Activated T-cell treated with anti-CD3 and anti-CD28 coated beads, Interleukin-2, amount 50 U/mL, for 72 hours (primary cell): ENCODE data around the gene IRS2. TPM values are rescaled to one million over a fixed set of nuclear protein-coding genes. Genes with fewer than 3 reads are reported as not detected.

Experiments used
- ATAC-seq, 2 donors: fragments of 150-1000 bp; cut with Tn5 transposase; replicated peaks in 1 of 2; 2 replicates each; pipeline ENCODE4 v1.10.0; 2021; ENCODE audit warnings: moderate library complexity in 2 of 2, mild to moderate bottlenecking in 1 of 2
- DNase-seq, 2 donors: peaks; one replicate each; pipeline ENCODE4 v3.0.0; 2021 to 2022; ENCODE audit warnings: mixed read lengths in 1 of 2
- H3K27ac Mint-ChIP-seq: one replicate; pipeline ENCODE4 v1.8.0; 2022; ENCODE audit warnings: mild to moderate bottlenecking, moderate library complexity, mixed read lengths
- H3K27me3 Mint-ChIP-seq: one replicate; pipeline ENCODE4 v1.8.0; 2022; ENCODE audit warnings: low read depth, mixed read lengths
- H3K36me3 Mint-ChIP-seq, 2 donors: one replicate each; pipeline ENCODE4 v1.8.0; 2022; ENCODE audit warnings: mixed read lengths in 2 of 2, mild to moderate bottlenecking in 1 of 2; ENCODE audit not compliant: insufficient read depth in 2 of 2
- H3K4me1 Mint-ChIP-seq: one replicate; pipeline ENCODE4 v1.8.0; 2022; ENCODE audit warnings: low read depth, mixed read lengths
- H3K4me3 Mint-ChIP-seq, 2 donors: one replicate each; pipeline ENCODE4 v1.8.0; 2022; ENCODE audit warnings: mild to moderate bottlenecking in 2 of 2, mixed read lengths in 2 of 2, moderate library complexity in 2 of 2
- H3K9me3 Mint-ChIP-seq, 2 donors: one replicate each; pipeline ENCODE4 v1.8.0; 2022; ENCODE audit warnings: mixed read lengths in 2 of 2
- total RNA-seq, 2 donors: library from RNA; stranded (reverse); gene quantifications; one replicate each; pipeline ENCODE4 v1.2.3, GENCODE V29; 2022

The IRS2 gene
- total RNA-seq, 2 donors from 2014 or later, result 5.4 to 5.6 TPM

DNA sequence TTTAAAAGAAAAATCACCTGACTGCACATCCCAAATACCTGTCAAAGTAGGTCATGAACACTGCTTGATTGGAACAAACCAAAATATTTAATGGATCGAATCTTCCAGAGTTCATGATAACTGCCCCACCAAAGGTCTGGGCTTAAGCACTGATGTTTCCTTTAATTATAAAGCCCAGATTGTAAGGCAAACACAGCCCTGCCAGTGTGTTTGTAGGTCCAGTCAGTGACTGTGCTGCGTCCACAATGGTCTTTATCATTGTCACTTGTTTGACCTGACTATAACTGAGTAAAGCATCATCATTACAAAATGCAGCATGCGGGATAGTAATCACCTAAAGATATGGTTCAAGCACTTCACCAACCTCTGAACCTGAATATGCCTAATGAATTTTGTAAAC, 63.3 kb downstream of the IRS2 start:
- ATAC-seq, result no peak
- H3K27ac Mint-ChIP-seq, result no peak overlapping the region
- no peak for DNase-seq
- no peak overlapping the region for H3K4me3 Mint-ChIP-seq
- peaks cover 22% of the 10 kb centered on the region for H3K27me3 Mint-ChIP-seq
- no peaks in the 10 kb centered on the region for H3K36me3 Mint-ChIP-seq
- H3K4me1 Mint-ChIP-seq, result no peaks in the 10 kb centered on the region
- no peaks in the 10 kb centered on the region for H3K9me3 Mint-ChIP-seq

DNA sequence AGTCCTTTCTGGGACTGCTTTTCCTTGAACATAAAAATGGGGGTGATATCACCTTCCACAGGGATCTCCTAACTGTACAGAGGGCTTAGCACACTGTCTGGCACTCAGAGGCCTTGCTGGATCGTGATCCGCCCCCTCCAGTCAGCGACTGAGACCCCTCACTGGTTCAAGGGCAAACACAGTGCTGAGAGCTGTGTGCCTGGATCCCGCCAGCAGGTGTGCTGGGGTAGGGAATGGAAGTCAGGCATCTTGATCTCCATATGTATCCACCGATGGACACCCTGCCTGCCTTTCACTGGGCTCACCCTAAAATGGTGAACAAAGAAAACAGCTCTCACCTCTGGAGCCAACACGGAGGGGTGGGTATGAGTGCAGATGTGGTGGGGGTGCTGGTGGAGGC, 64.3 kb downstream of the IRS2 start:
- Mint-ChIP-seq H3K36me3 (no peaks in the 10 kb centered on the region), H3K4me3 (no peak overlapping the region)
- no peak for ATAC-seq

DNA sequence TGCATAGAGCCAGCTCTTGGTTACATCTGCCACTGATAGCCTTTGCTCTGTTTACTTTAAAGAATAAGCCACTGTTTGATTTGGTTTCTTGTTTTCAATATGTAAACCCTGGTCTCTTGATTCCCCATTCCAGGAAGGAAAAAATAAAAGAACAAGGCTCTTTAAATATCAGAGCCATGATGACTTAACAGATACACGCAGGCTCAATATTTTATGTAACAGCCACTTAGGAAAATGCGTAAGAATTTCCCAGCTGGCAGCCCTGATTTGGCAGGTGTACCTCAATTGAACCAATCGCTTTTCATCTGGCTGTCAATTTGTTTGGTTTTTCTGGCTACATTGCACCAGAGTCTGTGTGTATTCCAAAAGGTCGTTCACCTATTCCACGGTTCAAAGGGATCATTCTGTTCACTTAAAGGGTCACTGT, 65.6 kb downstream of the IRS2 start:
- DNase-seq (no peak), ATAC-seq (no peak)
- no peak overlapping the region for H3K4me3 Mint-ChIP-seq
- H3K27me3 Mint-ChIP-seq, result peaks cover 22% of the 10 kb centered on the region
- H3K27ac Mint-ChIP-seq, result no peak overlapping the region
- H3K4me1 Mint-ChIP-seq, result no peaks in the 10 kb centered on the region
- H3K9me3 Mint-ChIP-seq, result no peaks in the 10 kb centered on the region
- no peaks in the 10 kb centered on the region for H3K36me3 Mint-ChIP-seq

More for the DNA sequence above, 64.3 kb downstream of the IRS2 start:
- H3K9me3 Mint-ChIP-seq, result no peaks in the 10 kb centered on the region
- peaks cover 22% of the 10 kb centered on the region for H3K27me3 Mint-ChIP-seq
- DNase-seq, result no peak
- H3K27ac Mint-ChIP-seq, result no peak overlapping the region
- no peaks in the 10 kb centered on the region for H3K4me1 Mint-ChIP-seq

DNA sequence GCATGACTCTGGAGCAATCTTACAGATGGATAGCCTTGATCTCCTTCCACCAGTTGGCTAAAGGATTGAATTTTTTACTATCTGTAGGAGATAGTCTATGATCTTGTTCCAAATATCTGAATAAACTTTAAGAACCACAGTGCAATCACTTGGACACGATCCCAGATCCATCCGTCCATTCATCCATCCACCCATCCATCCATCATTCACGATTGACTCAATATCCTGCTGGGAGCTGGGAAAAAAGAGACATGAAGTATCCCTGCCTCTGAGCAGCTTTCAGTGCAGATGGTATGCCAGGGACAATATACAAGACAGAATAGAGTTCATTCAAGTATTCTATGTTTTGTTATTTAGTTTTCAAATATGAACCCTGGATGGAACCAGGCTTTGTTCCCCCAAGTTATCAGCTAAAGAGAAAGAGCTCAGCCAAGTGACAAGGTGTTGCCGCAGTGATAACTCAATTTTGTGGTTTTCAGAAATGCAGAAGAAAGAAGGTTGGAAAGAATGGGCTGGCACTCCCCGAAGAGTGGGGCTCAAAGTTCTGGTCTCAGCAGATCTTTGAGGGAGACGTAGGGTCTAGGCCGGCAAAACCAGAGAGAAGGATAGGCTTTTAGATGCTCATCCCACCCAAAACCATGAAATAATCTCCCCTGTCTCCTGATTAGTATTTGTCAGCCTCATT, 66.3 kb downstream of the IRS2 start:
- Mint-ChIP-seq H3K9me3 (no peaks in the 10 kb centered on the region), H3K27me3 (peaks cover 16% of the 10 kb centered on the region), H3K27ac (no peak overlapping the region), H3K36me3 (no peaks in the 10 kb centered on the region), H3K4me1 (no peaks in the 10 kb centered on the region), H3K4me3 (no peak overlapping the region)
- DNase-seq (no peak), ATAC-seq (no peak)

DNA sequence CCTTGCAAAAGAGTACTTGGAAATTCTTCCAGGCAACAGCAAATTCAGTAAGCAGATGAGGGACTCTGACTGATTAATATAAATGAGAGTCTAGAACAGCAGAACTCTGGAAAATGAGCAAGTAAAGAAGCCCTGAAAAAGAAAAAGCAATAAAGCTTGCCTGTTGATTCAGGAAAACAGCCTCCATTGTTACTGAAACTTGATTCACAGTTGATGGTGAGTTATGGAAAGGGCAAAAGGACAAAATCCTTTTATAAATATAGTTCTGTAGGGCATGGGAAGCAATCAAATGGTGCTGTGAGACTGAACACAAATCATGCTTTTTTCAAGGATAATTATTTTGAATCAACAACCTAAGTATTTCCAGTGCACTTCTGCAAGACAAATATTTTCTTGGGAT, 67.7 kb downstream of the IRS2 start:
- Mint-ChIP-seq H3K36me3 (no peaks in the 10 kb centered on the region), H3K27ac (no peak overlapping the region), H3K4me3 (no peak overlapping the region), H3K9me3 (no peaks in the 10 kb centered on the region), H3K4me1 (no peaks in the 10 kb centered on the region), H3K27me3 (peaks cover 19% of the 10 kb centered on the region)
- ATAC-seq (no peak), DNase-seq (no peak)

DNA sequence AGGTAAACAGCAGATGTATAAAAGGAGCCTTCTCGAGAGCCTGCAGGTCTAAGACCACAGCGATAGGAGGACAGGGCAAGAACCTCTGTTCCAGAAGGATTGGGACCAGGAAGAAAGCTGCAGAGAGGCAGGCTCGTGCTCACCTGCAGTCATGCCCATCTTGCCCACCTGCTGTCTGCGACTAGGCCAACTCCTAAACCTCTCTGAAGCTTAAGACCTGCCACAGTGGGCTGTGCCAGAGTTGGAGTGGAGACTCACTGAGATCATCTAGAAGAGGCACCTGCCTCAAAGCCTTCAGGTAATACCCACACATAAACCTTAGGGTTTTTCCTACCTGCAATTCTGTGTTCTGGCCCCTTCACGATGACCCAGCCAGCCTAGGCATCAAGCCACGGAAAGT, 68.7 kb downstream of the IRS2 start:
- no peaks in the 10 kb centered on the region for H3K36me3 Mint-ChIP-seq
- H3K4me3 Mint-ChIP-seq, result no peak overlapping the region
- no peaks in the 10 kb centered on the region for H3K9me3 Mint-ChIP-seq
- H3K27me3 Mint-ChIP-seq, result peaks cover 19% of the 10 kb centered on the region
- H3K27ac Mint-ChIP-seq, result no peak overlapping the region
- no peak for DNase-seq
- ATAC-seq, result no peak
- no peaks in the 10 kb centered on the region for H3K4me1 Mint-ChIP-seq

DNA sequence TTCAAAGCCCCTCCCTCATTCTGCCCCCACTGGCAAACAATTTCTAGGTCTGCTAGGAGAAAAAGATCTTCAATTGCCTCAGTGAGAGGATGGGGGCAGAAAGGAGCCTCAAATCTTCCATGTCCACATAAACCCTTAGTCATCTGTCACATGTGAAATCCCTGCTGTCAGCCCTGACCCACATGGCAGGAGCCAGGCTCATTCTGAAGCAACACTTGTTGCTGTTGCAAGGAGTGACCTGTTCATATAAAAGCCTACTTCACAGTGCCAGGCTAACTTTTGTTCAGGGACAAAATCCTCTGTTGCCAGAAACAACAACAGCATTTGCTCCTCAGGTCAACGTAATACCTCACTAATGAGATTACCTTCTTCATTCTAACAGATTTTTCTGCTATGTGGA, 70.5 kb downstream of the IRS2 start:
- no peaks in the 10 kb centered on the region for H3K4me1 Mint-ChIP-seq
- ATAC-seq (no peak), DNase-seq (no peak)
- no peak overlapping the region for H3K27ac Mint-ChIP-seq
- no peaks in the 10 kb centered on the region for H3K9me3 Mint-ChIP-seq
- H3K27me3 Mint-ChIP-seq, result peaks cover 18% of the 10 kb centered on the region
- H3K36me3 Mint-ChIP-seq, result no peaks in the 10 kb centered on the region
- no peak overlapping the region for H3K4me3 Mint-ChIP-seq

DNA sequence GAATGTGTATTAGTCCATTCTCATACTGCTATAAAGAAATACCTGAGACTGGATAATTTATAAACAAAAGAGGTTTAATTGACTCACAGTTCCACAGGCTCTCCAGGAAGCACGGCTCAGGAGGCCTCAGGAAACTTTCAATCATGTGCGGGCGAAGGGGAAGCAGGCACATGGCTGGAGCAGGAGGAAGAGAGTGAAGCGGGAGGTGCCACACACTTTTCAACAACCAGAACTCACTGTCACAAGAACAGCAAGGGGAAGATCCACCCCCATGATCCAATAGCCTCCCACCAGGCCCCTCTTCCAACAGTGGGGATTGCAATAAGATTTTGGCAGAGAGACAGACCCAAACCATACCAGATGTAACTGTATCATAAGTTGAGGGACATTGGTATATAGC, 72.7 kb downstream of the IRS2 start:
- ATAC-seq, result no peak
- no peak overlapping the region for H3K27ac Mint-ChIP-seq
- no peak for DNase-seq
- H3K4me1 Mint-ChIP-seq, result no peaks in the 10 kb centered on the region
- no peaks in the 10 kb centered on the region for H3K36me3 Mint-ChIP-seq
- H3K4me3 Mint-ChIP-seq, result no peak overlapping the region
- H3K27me3 Mint-ChIP-seq, result peaks cover 10% of the 10 kb centered on the region
- no peaks in the 10 kb centered on the region for H3K9me3 Mint-ChIP-seq

DNA sequence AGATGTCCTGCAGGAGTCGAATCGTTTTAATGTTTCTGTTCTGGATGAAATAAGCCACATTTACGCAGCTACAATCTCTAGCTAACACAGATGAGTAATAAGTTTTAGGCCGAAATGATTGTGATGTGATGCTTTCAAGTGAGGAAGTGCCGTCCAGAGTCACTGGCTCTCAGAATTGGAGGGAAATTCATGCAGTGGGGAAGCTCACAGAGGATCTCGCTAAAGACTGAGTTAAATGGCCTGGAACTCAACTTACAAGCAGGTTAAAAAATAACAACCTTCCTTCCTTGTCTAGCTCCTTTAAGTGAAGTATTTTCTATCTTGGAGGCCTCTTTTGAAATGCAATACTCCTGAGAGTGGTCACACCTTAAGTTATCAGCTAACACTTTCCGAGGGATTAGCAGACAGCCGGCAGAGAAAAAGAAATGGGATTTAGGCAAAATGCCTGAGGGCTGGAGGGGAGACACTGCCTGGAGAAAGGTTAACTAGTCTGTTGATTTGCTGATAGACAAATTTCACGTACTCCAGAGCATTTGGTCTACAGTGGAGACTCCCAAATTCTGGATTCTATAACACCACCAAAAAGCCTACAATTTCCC, 74.2 kb downstream of the IRS2 start:
- H3K9me3 Mint-ChIP-seq, result no peaks in the 10 kb centered on the region
- no peak overlapping the region for H3K4me3 Mint-ChIP-seq
- peaks cover 11% of the 10 kb centered on the region for H3K27me3 Mint-ChIP-seq
- H3K27ac Mint-ChIP-seq, result no peak overlapping the region
- H3K36me3 Mint-ChIP-seq, result no peaks in the 10 kb centered on the region
- no peak for DNase-seq
- H3K4me1 Mint-ChIP-seq, result no peaks in the 10 kb centered on the region
- ATAC-seq, result no peak

DNA sequence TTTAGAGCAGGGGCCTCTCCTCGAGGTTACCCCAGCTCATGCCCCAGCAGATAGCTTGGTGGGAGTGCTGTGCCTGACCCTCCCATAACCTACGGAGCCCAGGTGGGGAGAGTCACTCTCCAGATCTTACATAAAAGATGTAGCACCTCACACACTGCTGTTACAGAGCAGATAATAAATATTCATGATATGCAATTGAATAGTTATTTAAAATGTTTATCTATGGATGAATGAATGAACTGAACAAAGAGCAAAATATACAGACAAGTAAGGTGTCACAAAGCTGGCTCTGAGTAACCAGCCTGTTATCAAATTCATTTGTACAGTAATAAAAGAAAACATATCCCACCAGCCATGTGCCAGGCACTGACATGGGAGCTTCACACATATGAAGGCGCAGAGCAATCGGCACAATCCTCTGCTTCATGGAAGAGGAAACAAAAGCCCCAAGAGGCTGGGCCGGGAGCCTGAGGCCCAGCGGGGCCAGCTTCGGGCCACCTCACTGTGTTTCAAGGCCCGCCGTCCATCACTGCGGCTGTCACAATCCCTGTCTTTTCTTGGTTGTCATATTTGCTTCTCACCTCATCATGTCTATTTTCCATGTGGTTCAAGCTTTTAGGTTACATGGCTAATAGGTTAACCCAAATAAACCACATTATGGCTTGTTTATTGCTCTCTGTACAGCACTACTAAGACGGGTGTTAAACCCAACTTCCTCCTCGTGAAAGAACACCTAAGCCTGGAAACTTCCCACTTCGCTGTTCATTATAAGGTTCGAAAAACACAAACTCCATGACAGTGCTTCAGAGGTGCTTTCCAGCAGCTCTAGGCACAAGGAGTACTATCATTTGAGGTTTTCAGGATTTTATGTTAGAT, 78.4 kb downstream of the IRS2 start:
- H3K4me3 Mint-ChIP-seq, result no peak overlapping the region
- ATAC-seq, result no peak
- DNase-seq, result no peak
- H3K9me3 Mint-ChIP-seq, result no peaks in the 10 kb centered on the region
- H3K27me3 Mint-ChIP-seq, result peaks cover 35% of the 10 kb centered on the region
- H3K4me1 Mint-ChIP-seq, result peaks cover 7% of the 10 kb centered on the region
- no peak overlapping the region for H3K27ac Mint-ChIP-seq
- H3K36me3 Mint-ChIP-seq, result no peaks in the 10 kb centered on the region

DNA sequence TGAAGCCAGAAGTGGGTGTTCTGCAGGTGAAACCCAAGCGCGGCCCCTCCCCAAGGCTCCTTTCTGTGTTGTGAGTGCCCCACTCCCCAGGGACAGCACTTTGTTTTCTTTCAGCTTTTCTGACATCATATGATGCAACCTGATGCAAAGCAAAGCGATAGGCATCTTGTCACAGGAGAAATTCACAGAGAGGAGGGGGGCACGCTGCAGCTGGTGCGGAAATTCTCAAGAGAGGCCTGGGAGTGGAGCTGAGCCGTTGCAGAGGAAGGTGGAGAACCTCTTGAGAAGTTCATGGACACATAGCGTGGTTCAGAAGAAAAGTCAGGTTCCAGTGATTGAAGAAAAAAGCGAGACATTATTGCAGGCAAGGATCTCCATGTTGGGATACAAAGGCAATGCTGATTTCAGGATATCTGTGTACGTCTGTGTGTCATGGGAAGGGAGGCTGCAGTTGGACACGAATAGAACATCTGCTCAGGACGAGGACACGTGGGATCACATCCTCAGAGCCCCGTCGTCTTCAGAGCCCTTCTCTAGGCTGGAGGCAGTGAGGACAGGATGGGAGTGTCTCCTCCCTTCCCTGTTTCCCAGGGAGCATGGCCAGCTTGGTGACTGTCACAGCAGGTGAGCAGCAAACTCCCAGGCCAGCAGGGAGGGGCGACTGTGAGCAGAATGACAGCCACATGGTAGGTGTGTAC, 79.2 kb downstream of the IRS2 start:
- H3K4me1 Mint-ChIP-seq, result peaks cover 7% of the 10 kb centered on the region
- no peak overlapping the region for H3K27ac Mint-ChIP-seq
- peaks cover 36% of the 10 kb centered on the region for H3K27me3 Mint-ChIP-seq
- no peaks in the 10 kb centered on the region for H3K9me3 Mint-ChIP-seq
- no peaks in the 10 kb centered on the region for H3K36me3 Mint-ChIP-seq
- DNase-seq (no peak), ATAC-seq (no peak)
- no peak overlapping the region for H3K4me3 Mint-ChIP-seq

DNA sequence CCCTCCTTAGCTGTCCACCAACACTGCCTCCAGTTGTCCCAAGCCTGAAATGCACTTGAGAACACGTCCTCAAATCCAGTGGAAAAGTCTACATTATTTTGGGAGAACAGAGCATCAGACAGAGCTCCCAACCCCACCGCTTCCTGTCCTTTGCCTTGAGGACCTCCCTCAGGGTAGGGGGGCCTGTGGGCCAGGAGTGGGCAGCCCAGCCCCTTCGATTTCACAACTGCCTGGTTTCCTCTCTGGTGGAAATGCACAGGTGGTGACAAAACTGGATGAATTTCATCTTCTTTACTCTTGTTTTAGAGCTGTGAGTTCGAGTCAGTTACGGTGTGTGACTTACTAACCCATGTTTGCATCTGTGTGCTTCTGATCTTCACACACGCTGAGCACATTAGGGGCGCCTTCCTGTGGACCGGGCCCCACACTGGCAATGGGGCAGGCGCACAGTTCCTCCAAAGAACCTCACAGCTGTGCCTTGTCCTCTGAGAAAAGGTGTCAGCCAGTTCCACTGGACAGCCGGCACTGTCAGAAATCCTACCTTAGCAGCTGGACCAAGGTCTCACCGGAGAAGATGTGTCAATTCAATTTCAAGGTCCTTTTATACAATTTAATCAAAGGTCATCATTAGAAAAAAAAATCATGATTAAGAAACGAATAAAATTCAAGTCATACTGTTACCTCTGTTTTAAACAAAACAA, 80.2 kb downstream of the IRS2 start:
- no peak for DNase-seq
- H3K4me3 Mint-ChIP-seq, result no peak overlapping the region
- no peak for ATAC-seq
- no peaks in the 10 kb centered on the region for H3K9me3 Mint-ChIP-seq
- H3K36me3 Mint-ChIP-seq, result no peaks in the 10 kb centered on the region
- H3K27me3 Mint-ChIP-seq, result peaks cover 38% of the 10 kb centered on the region
- H3K27ac Mint-ChIP-seq, result no peak overlapping the region
- H3K4me1 Mint-ChIP-seq, result peaks cover 7% of the 10 kb centered on the region
